Glutamatergic neuron (in vitro differentiated cells): ENCODE data around the gene RPS27A. TPM values are rescaled to one million over a fixed set of nuclear protein-coding genes. Genes with fewer than 3 reads are reported as not detected.
"Not testable (repeated sequence)": the region's sequence is repeated elsewhere in the genome, so short reads cannot be mapped to it uniquely, and the experiment has no call there.

Experiments used
- DNase-seq: peaks from one replicate; pipeline ENCODE4 v3.0.0; 2022
- H3K27ac Mint-ChIP-seq: one replicate; pipeline ENCODE4 v1.8.0; 2020; ENCODE audit warnings: mild to moderate bottlenecking, mixed read lengths, inconsistent platforms; ENCODE audit not compliant: unreplicated experiment
- H3K27me3 Mint-ChIP-seq: one replicate; pipeline ENCODE4 v1.8.0; 2020; ENCODE audit warnings: mild to moderate bottlenecking, moderate library complexity, mixed read lengths, inconsistent platforms; ENCODE audit not compliant: unreplicated experiment
- H3K36me3 Mint-ChIP-seq: one replicate; pipeline ENCODE4 v1.8.0; 2020; ENCODE audit warnings: mild to moderate bottlenecking, mixed read lengths, inconsistent platforms; ENCODE audit not compliant: unreplicated experiment
- H3K4me1 Mint-ChIP-seq: one replicate; pipeline ENCODE4 v1.8.0; 2020; ENCODE audit warnings: mild to moderate bottlenecking, low read depth, mixed read lengths, inconsistent platforms; ENCODE audit not compliant: unreplicated experiment
- H3K4me3 Mint-ChIP-seq: one replicate; pipeline ENCODE4 v1.8.0; 2020; ENCODE audit warnings: mild to moderate bottlenecking, mixed read lengths, inconsistent platforms; ENCODE audit not compliant: unreplicated experiment
- H3K9me3 Mint-ChIP-seq: one replicate; pipeline ENCODE4 v1.8.0; 2020; ENCODE audit warnings: mild to moderate bottlenecking, moderate library complexity, mixed read lengths, inconsistent platforms; ENCODE audit not compliant: unreplicated experiment
- total RNA-seq: library from RNA; stranded (reverse); fragmentation: NEBNext Ultra II Directional; extraction: Animal tissue kit (Norgen Biotek cat#: 25700); gene quantifications from one replicate; pipeline ENCODE4 v1.2.1, GENCODE V29; 2021; ENCODE audit not compliant: unreplicated experiment
- TF ChIP-seq, protein P1 (sequence below): fragments of 200-600 bp; sonication (generic); IDR thresholded peaks from one replicate; pipeline ENCODE4 v1.5.0; 2021; ENCODE audit not compliant: partially characterized antibody, unreplicated experiment

Gene RPS27A
- total RNA-seq, 1 donor from 2014 or later: 437 TPM

GRCh38 chr2:55268288-55268906 lies 35.9 kb downstream of the RPS27A start:
- no peak for DNase-seq
- H3K4me1 Mint-ChIP-seq: peaks cover 2% of the 10 kb centered on the region

GRCh38 chr2:55268907-55269644 lies 36.6 kb downstream of the RPS27A start, which contains the start of gene MTIF2:
MTIF2 (minus strand) TSS chr2:55269231; CDS start chr2:55263858, 5,373 bp downstream.
- no peaks in the 10 kb centered on the region for H3K36me3 Mint-ChIP-seq
- H3K27me3 Mint-ChIP-seq: peaks cover 5% of the 10 kb centered on the region
- H3K4me3 Mint-ChIP-seq: peak within 1 kb of the TSS; percentile 94
- H3K27ac Mint-ChIP-seq: peak within 1 kb of the TSS; percentile 81
- peaks cover 3% of the 10 kb centered on the region for H3K9me3 Mint-ChIP-seq
- TF ChIP-seq, protein P1, sequence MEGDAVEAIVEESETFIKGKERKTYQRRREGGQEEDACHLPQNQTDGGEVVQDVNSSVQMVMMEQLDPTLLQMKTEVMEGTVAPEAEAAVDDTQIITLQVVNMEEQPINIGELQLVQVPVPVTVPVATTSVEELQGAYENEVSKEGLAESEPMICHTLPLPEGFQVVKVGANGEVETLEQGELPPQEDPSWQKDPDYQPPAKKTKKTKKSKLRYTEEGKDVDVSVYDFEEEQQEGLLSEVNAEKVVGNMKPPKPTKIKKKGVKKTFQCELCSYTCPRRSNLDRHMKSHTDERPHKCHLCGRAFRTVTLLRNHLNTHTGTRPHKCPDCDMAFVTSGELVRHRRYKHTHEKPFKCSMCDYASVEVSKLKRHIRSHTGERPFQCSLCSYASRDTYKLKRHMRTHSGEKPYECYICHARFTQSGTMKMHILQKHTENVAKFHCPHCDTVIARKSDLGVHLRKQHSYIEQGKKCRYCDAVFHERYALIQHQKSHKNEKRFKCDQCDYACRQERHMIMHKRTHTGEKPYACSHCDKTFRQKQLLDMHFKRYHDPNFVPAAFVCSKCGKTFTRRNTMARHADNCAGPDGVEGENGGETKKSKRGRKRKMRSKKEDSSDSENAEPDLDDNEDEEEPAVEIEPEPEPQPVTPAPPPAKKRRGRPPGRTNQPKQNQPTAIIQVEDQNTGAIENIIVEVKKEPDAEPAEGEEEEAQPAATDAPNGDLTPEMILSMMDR: no peak
- DNase-seq: peak; percentile 97
- peaks cover 2% of the 10 kb centered on the region for H3K4me1 Mint-ChIP-seq

More at GRCh38 chr2:55268288-55268906, 35.9 kb downstream of the RPS27A start:
- TF ChIP-seq, protein P1: no peak
- Mint-ChIP-seq H3K36me3 (no peaks in the 10 kb centered on the region), H3K9me3 (peaks cover 3% of the 10 kb centered on the region), H3K4me3 (peak overlapping the region; percentile 94), H3K27ac (peak overlapping the region; percentile 81), H3K27me3 (peaks cover 5% of the 10 kb centered on the region)

DNA sequence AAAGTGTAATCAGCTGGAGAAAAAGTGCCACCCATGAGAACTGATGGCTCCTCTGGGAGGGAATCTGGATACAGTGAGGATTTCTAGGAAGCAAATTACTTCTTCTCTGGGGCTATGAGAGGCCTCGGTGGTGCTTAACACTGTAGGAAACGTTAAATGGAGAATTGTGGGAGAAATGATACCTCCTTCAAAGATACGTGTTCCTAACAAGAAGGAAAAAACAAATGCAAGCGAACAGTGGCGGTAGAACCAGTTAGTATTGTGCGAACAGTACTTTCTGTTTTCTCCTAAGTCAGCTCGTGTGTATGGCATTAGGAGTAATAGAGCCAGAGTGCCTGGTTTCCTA lies 37.1 kb downstream of the RPS27A start:
- no peaks in the 10 kb centered on the region for H3K36me3 Mint-ChIP-seq
- peak overlapping the region; percentile 81 for H3K27ac Mint-ChIP-seq
- H3K27me3 Mint-ChIP-seq: peaks cover 5% of the 10 kb centered on the region
- peaks cover 2% of the 10 kb centered on the region for H3K4me1 Mint-ChIP-seq
- no peak for DNase-seq
- peaks cover 3% of the 10 kb centered on the region for H3K9me3 Mint-ChIP-seq
- TF ChIP-seq, protein P1: no peak
- peak overlapping the region; percentile 94 for H3K4me3 Mint-ChIP-seq

DNA sequence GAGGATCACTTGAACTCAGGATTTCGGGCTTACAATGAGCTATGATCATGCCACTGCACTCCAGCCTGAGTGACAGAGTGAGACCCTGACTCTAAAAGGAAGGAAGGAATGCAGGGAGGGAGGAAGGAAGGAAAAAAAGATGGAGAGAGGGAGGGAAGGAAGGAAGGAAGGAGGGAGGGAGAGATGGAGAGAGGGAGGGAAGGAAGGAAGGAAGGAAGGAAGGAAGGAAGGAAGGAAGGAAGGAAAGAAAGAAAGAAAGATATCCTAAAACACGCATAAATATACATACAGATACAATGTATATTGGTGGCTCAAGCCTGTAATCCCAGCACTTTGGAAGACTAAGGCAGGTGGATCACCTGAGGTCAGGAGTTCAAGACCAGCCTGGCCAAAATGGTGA lies 41.9 kb downstream of the RPS27A start:
- not testable (repeated sequence) for H3K4me3 Mint-ChIP-seq

DNA sequence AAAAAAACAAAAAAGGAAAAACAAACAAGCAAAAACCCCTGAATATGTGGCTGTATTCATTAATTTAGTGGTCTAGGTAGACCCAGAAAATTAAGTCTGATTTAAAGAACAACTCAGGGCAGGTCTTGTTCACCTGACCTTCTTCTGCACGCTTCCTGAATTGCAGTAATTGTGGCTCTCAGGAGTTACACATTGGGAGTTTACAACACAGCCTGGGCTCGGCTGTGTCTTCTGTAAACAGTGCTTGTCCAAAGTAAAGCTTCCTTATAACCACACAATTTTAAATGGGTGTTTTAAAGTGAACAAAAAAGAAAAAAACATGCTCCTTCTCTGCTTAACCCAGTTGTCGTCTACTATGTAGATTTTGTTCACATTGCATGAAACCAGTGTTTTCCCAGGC lies 44.8 kb downstream of the RPS27A start:
- Mint-ChIP-seq H3K36me3 (no peaks in the 10 kb centered on the region), H3K4me1 (peaks cover 12% of the 10 kb centered on the region), H3K27ac (no peak overlapping the region), H3K27me3 (peaks cover 2% of the 10 kb centered on the region), H3K9me3 (peaks cover 9% of the 10 kb centered on the region), H3K4me3 (no peak overlapping the region)
- TF ChIP-seq, protein P1: no peak
- DNase-seq: no peak

More for the DNA sequence above, 41.9 kb downstream of the RPS27A start:
- not testable (repeated sequence) for H3K9me3 Mint-ChIP-seq, DNase-seq, H3K27me3 Mint-ChIP-seq, H3K4me1 Mint-ChIP-seq, H3K27ac Mint-ChIP-seq, H3K36me3 Mint-ChIP-seq

DNA sequence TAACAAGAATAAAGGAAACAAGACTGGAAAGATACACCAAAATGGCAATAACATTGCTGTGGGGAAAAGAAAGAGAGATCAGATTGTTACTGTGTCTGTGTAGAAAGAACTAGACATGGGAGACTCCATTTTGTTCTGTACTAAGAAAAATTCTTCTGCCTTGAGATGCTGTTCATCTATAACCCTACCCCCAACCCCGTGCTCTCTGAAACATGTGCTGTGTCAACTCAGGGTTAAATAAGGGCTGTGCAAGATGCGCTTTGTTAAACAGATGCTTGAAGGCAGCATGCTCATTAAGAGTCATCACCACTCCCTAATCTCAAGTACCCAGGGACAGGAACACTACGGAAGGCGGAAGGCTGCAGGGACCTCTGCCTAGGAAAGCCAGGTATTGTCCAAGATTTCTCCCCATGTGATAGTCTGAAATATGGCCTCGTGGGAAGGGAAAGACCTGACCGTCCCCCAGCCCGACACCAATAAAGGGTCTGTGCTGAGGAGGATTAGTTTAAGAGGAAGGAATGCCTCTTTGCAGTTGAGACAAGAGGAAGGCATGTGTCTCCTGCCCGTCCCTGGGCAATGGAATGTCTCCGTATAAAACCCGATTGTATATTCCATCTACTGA lies 46.8 kb downstream of the RPS27A start:
- DNase-seq: peak; percentile 30
- not testable (repeated sequence) for H3K36me3 Mint-ChIP-seq

GRCh38 chr2:55279859-55280424 lies 47.5 kb downstream of the RPS27A start:
- H3K9me3 Mint-ChIP-seq: peaks cover 13% of the 10 kb centered on the region
- not testable (repeated sequence) for H3K36me3 Mint-ChIP-seq, H3K27me3 Mint-ChIP-seq, DNase-seq
- H3K4me1 Mint-ChIP-seq: peaks cover 12% of the 10 kb centered on the region
- peak overlapping the region; percentile 68 for H3K4me3 Mint-ChIP-seq
- H3K27ac Mint-ChIP-seq: peak overlapping the region; percentile 96

More for the DNA sequence above, 46.8 kb downstream of the RPS27A start:
- Mint-ChIP-seq H3K4me1 (peaks cover 12% of the 10 kb centered on the region), H3K4me3 (peak overlapping the region; percentile 68), H3K27ac (peak overlapping the region; percentile 96), H3K9me3 (peaks cover 13% of the 10 kb centered on the region)
- H3K27me3 Mint-ChIP-seq: not testable (repeated sequence)
